H1 (cell line): ENCODE results near the gene SLC6A8. TPM values are rescaled to one million over a fixed set of nuclear protein-coding genes. Genes with fewer than 3 reads are reported as not detected.
"Not testable (repeated sequence)": the region's sequence is repeated elsewhere in the genome, so short reads cannot be mapped to it uniquely, and the experiment has no call there.

ENCODE experiments used
- CTCF ChIA-PET: fragments of 300-600 bp; sonication (Branson Sonifier 250); formaldehyde crosslinking; loops from one replicate; lab custom pipeline; 2021; ENCODE audit not compliant: partially characterized antibody; lab: Charles Lee
- POLR2A ChIA-PET: fragments of 300-600 bp; sonication (Branson Sonifier 250); formaldehyde crosslinking; loops from one replicate; lab custom pipeline; 2021; ENCODE audit warnings: inconsistent platforms; ENCODE audit not compliant: partially characterized antibody; lab: Charles Lee
- DNase-seq, 2 experiments: peaks; one replicate each; pipeline versions ENCODE4 v3.0.0 to v3.0.0-alpha.2; 2010 to 2022; ENCODE audit warnings: low spot score in 2 of 2, low read depth in 1 of 2, mixed read lengths in 1 of 2
- FAIRE-seq: peaks from 2 replicates; lab custom pipeline; 2011; peaks lifted over from hg19 to GRCh38; lab: Jason Lieb, UNC
- H2AFZ ChIP-seq: 2 replicates; pipeline ENCODE4 v1.8.1; 2012; ENCODE audit warnings: low read length, inconsistent platforms
- H2AK5ac ChIP-seq: 2 replicates; pipeline ENCODE4 v1.6.1; 2013; ENCODE audit warnings: low read depth, low read length
- H2BK120ac ChIP-seq: replicated peaks from 2 replicates; pipeline ENCODE3; 2013; ENCODE audit warnings: low read depth, low read length, inconsistent platforms
- H2BK12ac ChIP-seq: 2 replicates; pipeline ENCODE4 v1.6.1; 2013; ENCODE audit warnings: low read depth, low read length
- H2BK15ac ChIP-seq: 2 replicates; pipeline ENCODE4 v1.6.1; 2013; ENCODE audit warnings: low read length
- H2BK20ac ChIP-seq: 2 replicates; pipeline ENCODE4 v1.6.1; 2013; ENCODE audit warnings: low read length
- H2BK5ac ChIP-seq: 2 replicates; pipeline ENCODE4 v1.6.1; 2013; ENCODE audit warnings: low read depth, low read length
- H3K14ac ChIP-seq: 2 replicates; pipeline ENCODE4 v1.6.1; 2013; ENCODE audit warnings: inconsistent platforms; ENCODE audit not compliant: insufficient read length
- H3K18ac ChIP-seq: 2 replicates; pipeline ENCODE4 v1.6.1; 2013; ENCODE audit warnings: low read length; ENCODE audit errors: extremely low read depth
- H3K23ac ChIP-seq: 2 replicates; pipeline ENCODE4 v1.6.1; 2013; ENCODE audit warnings: inconsistent platforms; ENCODE audit not compliant: insufficient read length
- H3K23me2 ChIP-seq: 2 replicates; pipeline ENCODE4 v1.6.1; 2013; ENCODE audit warnings: low read depth, low read length
- H3K27ac ChIP-seq: 2 replicates; pipeline ENCODE4 v1.6.1; 2011; ENCODE audit warnings: low read depth, low read length, inconsistent platforms
- H3K27me3 ChIP-seq, 4 experiments: replicated peaks in 1 of 4; 1 replicate in 1 of 4; 2 replicates in 3 of 4; pipeline versions ENCODE4 v1.6.1 to v1.8.1; 2011 to 2013; ENCODE audit warnings: low read length in 3 of 4, mild to moderate bottlenecking in 3 of 4, inconsistent platforms in 2 of 4, mixed read lengths in 2 of 4, moderate library complexity in 1 of 4; ENCODE audit not compliant: control insufficient read depth in 3 of 4, insufficient read depth in 3 of 4; ENCODE audit errors: extremely low read depth in 1 of 4
- H3K36me3 ChIP-seq, 4 experiments: 2 replicates each; pipeline versions ENCODE4 v1.6.1 to v1.8.1; 2011 to 2013; ENCODE audit warnings: mild to moderate bottlenecking in 4 of 4, low read length in 3 of 4, moderate library complexity in 2 of 4, control low read depth in 1 of 4, inconsistent platforms in 1 of 4; ENCODE audit not compliant: insufficient read depth in 4 of 4, control insufficient read depth in 2 of 4
- H3K4ac ChIP-seq: replicated peaks from 2 replicates; pipeline ENCODE3; 2013; ENCODE audit warnings: low read length, low read depth, mixed read lengths, inconsistent platforms; ENCODE audit not compliant: insufficient read length
- H3K4me1 ChIP-seq, 4 experiments: replicated peaks in 1 of 4; 1 replicate in 1 of 4; 2 replicates in 3 of 4; pipeline versions ENCODE4 v1.6.1 to v1.8.1; 2011 to 2013; ENCODE audit warnings: low read length in 3 of 4, inconsistent platforms in 2 of 4, mixed read lengths in 1 of 4; ENCODE audit not compliant: insufficient read depth in 4 of 4, control insufficient read depth in 3 of 4
- H3K4me2 ChIP-seq, 2 experiments: 2 replicates each; pipeline versions ENCODE4 v1.6.1 to v1.8.1; 2011 to 2013; ENCODE audit warnings: low read depth in 2 of 2, low read length in 2 of 2, control low read depth in 1 of 2, inconsistent platforms in 1 of 2, mild to moderate bottlenecking in 1 of 2; ENCODE audit not compliant: insufficient read depth in 1 of 2
- H3K4me3 ChIP-seq, 4 experiments: fragments of 200-600, 300-600 bp in 1 of 4; sonication (generic), shearing (Covaris generic), sonication (Bioruptor Twin) in 1 of 4; 2 replicates each; pipeline versions ENCODE4 v1.5.1 to v1.8.1; 2011 to 2016; ENCODE audit warnings: low read length in 4 of 4, low read depth in 3 of 4, control low read depth in 2 of 4, inconsistent platforms in 2 of 4, mild to moderate bottlenecking in 2 of 4, mixed read lengths in 1 of 4, moderate library complexity in 1 of 4; ENCODE audit not compliant: insufficient read depth in 2 of 4; ENCODE audit errors: extremely low read depth in 1 of 4
- H3K56ac ChIP-seq: replicated peaks from 2 replicates; pipeline ENCODE3; 2013; ENCODE audit warnings: low read depth, mild to moderate bottlenecking, mixed read lengths, low read length, inconsistent platforms; ENCODE audit not compliant: insufficient read length
- H3K79me1 ChIP-seq: 2 replicates; pipeline ENCODE4 v1.6.1; 2013; ENCODE audit warnings: low read depth, low read length, control low read depth
- H3K79me2 ChIP-seq, 2 experiments: 2 replicates each; pipeline versions ENCODE4 v1.6.1 to v1.8.1; 2012 to 2013; ENCODE audit warnings: low read length in 2 of 2, mild to moderate bottlenecking in 2 of 2, inconsistent platforms in 1 of 2; ENCODE audit not compliant: insufficient read depth in 2 of 2, control insufficient read depth in 1 of 2
- H3K9ac ChIP-seq, 4 experiments: replicated peaks in 1 of 4; 1 replicate in 1 of 4; 2 replicates in 3 of 4; pipeline versions ENCODE4 v1.6.1 to v1.8.1; 2011 to 2013; ENCODE audit warnings: low read depth in 3 of 4, low read length in 3 of 4, control low read depth in 2 of 4, mild to moderate bottlenecking in 2 of 4, moderate library complexity in 2 of 4, inconsistent platforms in 1 of 4; ENCODE audit errors: extremely low read depth in 1 of 4
- H3K9me3 ChIP-seq, 2 experiments: 2 replicates each; pipeline versions ENCODE4 v1.6.1 to v1.8.1; 2012 to 2013; ENCODE audit warnings: mild to moderate bottlenecking in 2 of 2, moderate library complexity in 2 of 2, control low read depth in 1 of 2, inconsistent platforms in 1 of 2, low read depth in 1 of 2, low read length in 1 of 2, mixed read lengths in 1 of 2; ENCODE audit not compliant: insufficient read depth in 2 of 2
- H4K20me1 ChIP-seq, 2 experiments: replicated peaks in 1 of 2; 2 replicates each; pipeline versions ENCODE3 to v1.8.1; 2011 to 2013; ENCODE audit warnings: inconsistent platforms in 2 of 2, low read length in 2 of 2, mild to moderate bottlenecking in 1 of 2; ENCODE audit not compliant: insufficient read depth in 2 of 2, control insufficient read depth in 1 of 2
- H4K5ac ChIP-seq: 2 replicates; pipeline ENCODE4 v1.6.1; 2013; ENCODE audit warnings: low read length, low read depth, mixed read lengths, inconsistent platforms; ENCODE audit not compliant: insufficient read length
- H4K8ac ChIP-seq: 2 replicates; pipeline ENCODE4 v1.8.0; 2013; ENCODE audit warnings: mild to moderate bottlenecking, moderate library complexity, low read length, inconsistent platforms; ENCODE audit not compliant: insufficient read depth; ENCODE audit errors: extremely low read depth
- H4K91ac ChIP-seq: replicated peaks from 2 replicates; pipeline ENCODE3; 2013; ENCODE audit warnings: low read length, mixed read lengths, inconsistent platforms; ENCODE audit not compliant: insufficient read length
- WGBS, 2 experiments: shearing (Covaris generic) in 1 of 2; methylation state at CpG; one replicate each; pipeline versions ENCODE4 v1.1.6 to v1.1.7; 2013 to 2015; ENCODE audit warnings: low lambda C conversion rate in 2 of 2, mixed read lengths in 2 of 2, inconsistent platforms in 1 of 2, low coverage in 1 of 2, missing lambda C conversion rate in 1 of 2; ENCODE audit not compliant: insufficient replicate concordance in 2 of 2, insufficient coverage in 1 of 2, insufficient read length in 1 of 2; ENCODE audit errors: extremely low coverage in 1 of 2, missing lambda C conversion rate in 1 of 2; 5-methylcytosine and 5-hydroxymethylcytosine counted together
- polyA plus RNA-seq, 7 experiments: library from polyadenylated mRNA; depleted of rRNA in 3 of 7; stranded (reverse) in 5 of 7; unstranded in 2 of 7; fragments of >200 nt in 5 of 7; fragments of 200-250 nt in 2 of 7; gene quantifications; 1 replicate in 5 of 7; 2 replicates in 1 of 7; 4 replicates in 1 of 7; pipeline versions ENCODE4 v1.2.1 to v1.2.3, GENCODE V29; 2011 to 2013; ENCODE audit warnings: missing spikeins in 2 of 7, mixed read lengths in 2 of 7
- total RNA-seq: library from RNA; stranded (reverse); fragmentation: NEBNext Ultra II Directional; extraction: Animal tissue kit (Norgen Biotek cat#: 25700); gene quantifications from 2 replicates; pipeline ENCODE4 v1.2.1, GENCODE V29; 2021

SLC6A8 gene
- total and polyA plus RNA-seq, 2 of the 8 experiments (the other 6 are each of a cell fraction or from before 2014, with no cell fraction given): 87.7 to 94.7 TPM

GRCh38 chrX:153699210-153699783, 11.6 kb downstream of the SLC6A8 start:
- not testable (repeated sequence) for FAIRE-seq, H4K8ac ChIP-seq, H3K4ac ChIP-seq, H3K14ac ChIP-seq, H2BK12ac ChIP-seq, H2BK120ac ChIP-seq, DNase-seq, H3K4me1 ChIP-seq, H3K79me2 ChIP-seq, H3K4me2 ChIP-seq, H2BK15ac ChIP-seq, H4K5ac ChIP-seq, H3K79me1 ChIP-seq, H3K9ac ChIP-seq, H3K56ac ChIP-seq, H3K9me3 ChIP-seq, H3K27ac ChIP-seq, H2AK5ac ChIP-seq, H3K18ac ChIP-seq, H3K27me3 ChIP-seq, H2BK5ac ChIP-seq, H2BK20ac ChIP-seq, H2AFZ ChIP-seq, H3K23me2 ChIP-seq, H4K91ac ChIP-seq, H4K20me1 ChIP-seq, H3K4me3 ChIP-seq, H3K23ac ChIP-seq
- peaks cover 0 to 36% (median 9%) of the 10 kb centered on the region in 4 experiments; a peak in 6 of 8 replicates for H3K36me3 ChIP-seq
- POLR2A ChIA-PET: interaction anchor here (0.6 to 1.9 kb wide), 4 partner anchors 9 to 225 kb away, joined by 3 to 11 read pairs (median 4); no protein-coding TSS in a partner anchor
- WGBS, 2 experiments: 93% methylated on average over 10 of the region's 16 CpGs; no CpG with 5 or more reads in 1 of the 2 experiments
- CTCF ChIA-PET: interaction anchor here (1.0 to 2.5 kb wide), 3 partner anchors 9 to 30 kb away, joined by 3 to 10 read pairs (median 5); partner anchors contain the start of gene SLC6A8
